ENCODE data around the gene TBXA2R.

DNA sequence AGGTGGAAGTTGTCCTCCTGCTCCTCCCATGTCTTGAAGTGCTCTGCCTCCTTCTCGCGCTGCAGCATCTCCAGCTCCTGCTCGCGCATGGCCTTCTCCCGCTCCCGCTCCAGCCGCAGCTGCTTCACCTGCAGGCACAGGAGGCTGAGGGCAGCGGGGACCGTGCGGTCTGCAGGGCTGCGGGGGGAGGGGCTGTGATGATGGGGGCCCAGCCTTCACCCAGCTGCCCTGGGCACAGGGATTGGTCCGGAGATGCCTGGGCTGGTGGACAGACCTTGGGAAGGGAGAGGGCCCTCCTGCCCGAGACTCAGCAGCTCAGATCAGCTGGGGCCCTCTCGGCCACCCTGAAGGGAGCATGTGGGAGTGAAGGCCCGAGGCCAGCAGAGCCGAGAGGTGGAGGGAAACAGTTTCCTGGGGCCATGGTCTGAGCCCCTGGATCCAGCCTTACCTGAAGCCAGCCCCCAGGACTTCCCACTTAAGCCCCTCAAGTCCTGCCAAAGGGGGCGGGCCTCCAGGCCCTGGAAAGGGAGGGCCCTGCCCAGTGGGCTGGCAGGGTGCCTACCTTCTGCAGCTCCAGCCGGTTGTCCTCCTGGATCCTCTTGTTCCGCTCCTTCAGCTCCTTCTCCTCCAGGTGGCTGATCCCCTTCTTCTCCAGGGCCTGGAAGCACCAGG lies 13.6 kb upstream of the TBXA2R start:
- no peak for TF ChIP-seq EZH2 (IDR thresholded peaks at IDR 0.05; ENCODE audit: low read depth, unreplicated experiment)
- TF ChIP-seq, protein P1, sequence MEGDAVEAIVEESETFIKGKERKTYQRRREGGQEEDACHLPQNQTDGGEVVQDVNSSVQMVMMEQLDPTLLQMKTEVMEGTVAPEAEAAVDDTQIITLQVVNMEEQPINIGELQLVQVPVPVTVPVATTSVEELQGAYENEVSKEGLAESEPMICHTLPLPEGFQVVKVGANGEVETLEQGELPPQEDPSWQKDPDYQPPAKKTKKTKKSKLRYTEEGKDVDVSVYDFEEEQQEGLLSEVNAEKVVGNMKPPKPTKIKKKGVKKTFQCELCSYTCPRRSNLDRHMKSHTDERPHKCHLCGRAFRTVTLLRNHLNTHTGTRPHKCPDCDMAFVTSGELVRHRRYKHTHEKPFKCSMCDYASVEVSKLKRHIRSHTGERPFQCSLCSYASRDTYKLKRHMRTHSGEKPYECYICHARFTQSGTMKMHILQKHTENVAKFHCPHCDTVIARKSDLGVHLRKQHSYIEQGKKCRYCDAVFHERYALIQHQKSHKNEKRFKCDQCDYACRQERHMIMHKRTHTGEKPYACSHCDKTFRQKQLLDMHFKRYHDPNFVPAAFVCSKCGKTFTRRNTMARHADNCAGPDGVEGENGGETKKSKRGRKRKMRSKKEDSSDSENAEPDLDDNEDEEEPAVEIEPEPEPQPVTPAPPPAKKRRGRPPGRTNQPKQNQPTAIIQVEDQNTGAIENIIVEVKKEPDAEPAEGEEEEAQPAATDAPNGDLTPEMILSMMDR (conservative IDR thresholded peaks at IDR 0.05; ENCODE audit: low read depth in 2 of 2) = no peak
- TF ChIP-seq POLR2AphosphoS5 (IDR thresholded peaks at IDR 0.05; ENCODE audit: low read depth) = no peak
- TF ChIP-seq EZH2phosphoT487 (IDR thresholded peaks at IDR 0.05; ENCODE audit: unreplicated experiment) = no peak
- TF ChIP-seq, protein P2, sequence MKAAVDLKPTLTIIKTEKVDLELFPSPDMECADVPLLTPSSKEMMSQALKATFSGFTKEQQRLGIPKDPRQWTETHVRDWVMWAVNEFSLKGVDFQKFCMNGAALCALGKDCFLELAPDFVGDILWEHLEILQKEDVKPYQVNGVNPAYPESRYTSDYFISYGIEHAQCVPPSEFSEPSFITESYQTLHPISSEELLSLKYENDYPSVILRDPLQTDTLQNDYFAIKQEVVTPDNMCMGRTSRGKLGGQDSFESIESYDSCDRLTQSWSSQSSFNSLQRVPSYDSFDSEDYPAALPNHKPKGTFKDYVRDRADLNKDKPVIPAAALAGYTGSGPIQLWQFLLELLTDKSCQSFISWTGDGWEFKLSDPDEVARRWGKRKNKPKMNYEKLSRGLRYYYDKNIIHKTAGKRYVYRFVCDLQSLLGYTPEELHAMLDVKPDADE (IDR thresholded peaks at IDR 0.05) = no peak
- TF ChIP-seq ZNF331 (CRISPR knock-in tag; IDR thresholded peaks at IDR 0.05; ENCODE audit: low read depth) = no peak

Data from GM23338 (cell line).